GM18867 (cell line): ENCODE measurements around the gene ABLIM3.
"Not testable (repeated sequence)": the region's sequence is repeated elsewhere in the genome, so short reads cannot be mapped to it uniquely, and the experiment has no call there.

ENCODE experiments used
- ATAC-seq: cut with Tn5 transposase; IDR thresholded peaks from one replicate; pipeline ENCODE4 v1.9.1; 2021; ENCODE audit warnings: mild to moderate bottlenecking, moderate library complexity; ENCODE audit not compliant: unreplicated experiment

The ABLIM3 gene

GRCh38 chr5:149247726-149248125 is 106.4 kb downstream of the ABLIM3 start:
- ATAC-seq = no peak

GRCh38 chr5:149251546-149251945 is 110.3 kb downstream of the ABLIM3 start:
- ATAC-seq = no peak

GRCh38 chr5:149254506-149254905 is 113.2 kb downstream of the ABLIM3 start:
- ATAC-seq = no peak

GRCh38 chr5:149256451-149256850 is 115.2 kb downstream of the ABLIM3 start:
- ATAC-seq = no peak

GRCh38 chr5:149257131-149257530 is 115.8 kb downstream of the ABLIM3 start:
- ATAC-seq = no peak

GRCh38 chr5:149257889-149258705 is 116.8 kb downstream of the ABLIM3 start:
- ATAC-seq = no peak

- no peak for ATAC-seq
Observed at GRCh38 chr5:149260761-149261160, 119.5 kb downstream of the ABLIM3 start.

GRCh38 chr5:149261246-149261645 is 120.0 kb downstream of the ABLIM3 start:
- no peak for ATAC-seq

- ATAC-seq = no peak
Observed at GRCh38 chr5:149262315-149262714, 121.0 kb downstream of the ABLIM3 start.

GRCh38 chr5:149264439-149265067 is 123.3 kb downstream of the ABLIM3 start:
- ATAC-seq = peak; percentile 99

- ATAC-seq = no peak
Observed at GRCh38 chr5:149265068-149265465, 123.8 kb downstream of the ABLIM3 start.

- ATAC-seq = no peak
Observed at GRCh38 chr5:149265597-149265996, 124.3 kb downstream of the ABLIM3 start.

- ATAC-seq = no peak
Observed at GRCh38 chr5:149267241-149267973, 126.1 kb downstream of the ABLIM3 start.

- no peak for ATAC-seq
Observed at GRCh38 chr5:149268928-149269557, 127.8 kb downstream of the ABLIM3 start.

GRCh38 chr5:149271195-149271715 is 130.0 kb downstream of the ABLIM3 start:
- no peak for ATAC-seq

- no peak for ATAC-seq
Observed at GRCh38 chr5:149271716-149272563, 130.6 kb downstream of the ABLIM3 start, which contains the start of gene AFAP1L1. Gene AFAP1L1, plus strand, starts transcription at chr5:149271859. Its CDS starts 110 bp downstream, at chr5:149271969.

- not testable (repeated sequence) for ATAC-seq
Observed at GRCh38 chr5:149272781-149273180, 131.5 kb downstream of the ABLIM3 start.

GRCh38 chr5:149273237-149273636 is 131.9 kb downstream of the ABLIM3 start:
- no peak for ATAC-seq

- no peak for ATAC-seq
Observed at GRCh38 chr5:149273950-149274349, 132.7 kb downstream of the ABLIM3 start.

- ATAC-seq = no peak
Observed at GRCh38 chr5:149274939-149275338, 133.6 kb downstream of the ABLIM3 start.
